OCI-LY3 (cell line): ENCODE measurements around the gene CFAP92.

Experiments used
- EZH2phosphoT487 ChIP-seq: fragments of 200-600 bp; shearing (Covaris generic); IDR thresholded peaks from 2 replicates; pipeline ENCODE4 v1.6.1; 2018; ENCODE audit warnings: antibody characterized with exemption, mixed run types, low read depth
- TF ChIP-seq, protein P1 (sequence below): fragments of 200-600, 300-600 bp; sonication (generic); IDR thresholded peaks from 2 replicates; pipeline ENCODE4 v1.5.1; 2014; ENCODE audit warnings: antibody characterized with exemption, low read length, low read depth

DNA sequence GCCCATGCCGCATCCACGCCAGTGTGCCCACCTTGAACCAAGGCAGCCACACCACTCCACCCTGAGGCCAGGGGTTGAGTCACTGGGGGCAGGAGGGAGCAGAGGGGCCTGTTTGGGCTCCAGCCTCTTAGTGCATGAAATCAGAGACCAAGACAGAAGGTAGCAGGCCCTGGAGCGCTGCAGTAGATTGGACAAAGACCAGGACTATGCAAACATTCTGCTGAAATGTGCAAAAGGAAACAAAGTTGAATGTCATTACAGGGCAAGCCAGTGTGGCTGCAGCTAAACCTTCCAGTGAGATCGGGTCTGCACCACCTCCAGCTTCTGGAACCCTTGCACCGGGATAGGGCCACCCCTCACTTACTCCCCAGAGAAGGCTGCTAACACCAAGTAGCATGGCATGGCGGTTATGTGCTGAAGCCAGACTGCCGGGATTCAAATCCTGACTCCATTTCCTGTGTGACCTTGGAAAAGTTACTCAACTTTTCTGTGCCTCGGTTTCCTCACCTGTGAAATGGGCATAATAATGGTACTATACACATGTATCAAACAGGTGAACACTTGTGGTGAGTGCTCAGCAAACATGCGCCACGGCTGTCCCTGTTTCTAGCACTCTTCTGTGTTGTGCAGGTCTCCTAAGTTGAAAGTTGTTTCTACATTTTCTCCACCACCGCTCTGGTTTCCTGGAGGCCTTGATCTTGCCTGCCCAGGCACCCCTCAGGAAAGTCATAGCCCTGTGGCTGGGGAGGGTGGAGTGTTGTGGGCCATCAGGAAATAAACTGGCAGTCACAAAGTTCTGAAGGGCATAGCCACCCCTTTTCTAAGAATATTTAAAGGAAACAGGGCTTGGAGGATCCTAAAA, 41.7 kb upstream of the CFAP92 start:
- TF ChIP-seq, protein P1, sequence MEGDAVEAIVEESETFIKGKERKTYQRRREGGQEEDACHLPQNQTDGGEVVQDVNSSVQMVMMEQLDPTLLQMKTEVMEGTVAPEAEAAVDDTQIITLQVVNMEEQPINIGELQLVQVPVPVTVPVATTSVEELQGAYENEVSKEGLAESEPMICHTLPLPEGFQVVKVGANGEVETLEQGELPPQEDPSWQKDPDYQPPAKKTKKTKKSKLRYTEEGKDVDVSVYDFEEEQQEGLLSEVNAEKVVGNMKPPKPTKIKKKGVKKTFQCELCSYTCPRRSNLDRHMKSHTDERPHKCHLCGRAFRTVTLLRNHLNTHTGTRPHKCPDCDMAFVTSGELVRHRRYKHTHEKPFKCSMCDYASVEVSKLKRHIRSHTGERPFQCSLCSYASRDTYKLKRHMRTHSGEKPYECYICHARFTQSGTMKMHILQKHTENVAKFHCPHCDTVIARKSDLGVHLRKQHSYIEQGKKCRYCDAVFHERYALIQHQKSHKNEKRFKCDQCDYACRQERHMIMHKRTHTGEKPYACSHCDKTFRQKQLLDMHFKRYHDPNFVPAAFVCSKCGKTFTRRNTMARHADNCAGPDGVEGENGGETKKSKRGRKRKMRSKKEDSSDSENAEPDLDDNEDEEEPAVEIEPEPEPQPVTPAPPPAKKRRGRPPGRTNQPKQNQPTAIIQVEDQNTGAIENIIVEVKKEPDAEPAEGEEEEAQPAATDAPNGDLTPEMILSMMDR, result no peak
- no peak for TF ChIP-seq EZH2phosphoT487
